ENCODE data around the gene TEX19.
"Not testable (repeated sequence)": the region's sequence is repeated elsewhere in the genome, so short reads cannot be mapped to it uniquely, and the experiment has no call there.

Gene TEX19

DNA sequence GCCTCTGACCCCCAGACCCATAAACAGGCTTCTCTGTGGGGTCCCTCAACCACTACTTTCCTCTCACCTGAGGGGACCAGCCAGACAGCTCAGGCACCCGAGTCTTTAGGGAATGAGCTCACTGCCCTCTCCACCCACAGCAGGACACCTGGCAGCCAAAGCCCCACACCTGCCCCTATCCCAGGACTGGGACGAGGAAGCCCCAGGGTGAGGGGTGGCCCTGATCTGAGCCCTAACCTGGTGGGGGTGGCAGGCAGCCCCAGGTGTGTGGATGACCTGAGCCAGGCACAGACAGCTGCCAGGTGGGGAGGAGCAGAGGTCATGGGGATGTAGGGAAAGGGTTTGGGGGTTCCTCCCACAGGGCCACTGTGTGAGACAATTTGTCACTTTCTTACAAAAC lies 1.7 kb upstream of the TEX19 start:
- peak overlapping the region; percentile 58 for H2AK5ac ChIP-seq (ENCODE audit: low read length, severe bottlenecking)
- 93% methylated on average over 1 of the region's 2 CpGs for WGBS
- DNase-seq = no peak
- no peaks in the 10 kb centered on the region for H3K79me1 ChIP-seq (replicated peaks; ENCODE audit: low read length, poor library complexity, severe bottlenecking)
- H3K4me2 ChIP-seq (ENCODE audit: low read length, poor library complexity, severe bottlenecking) = no peak overlapping the region
- H2BK5ac ChIP-seq (ENCODE audit: low read depth, low read length, poor library complexity, severe bottlenecking) = no peak overlapping the region
- H3K9ac ChIP-seq (ENCODE audit: low read length) = no peak overlapping the region
- no peak overlapping the region for H3K27ac ChIP-seq (ENCODE audit: low read length, poor library complexity, severe bottlenecking)
- H3K9me3 ChIP-seq (ENCODE audit: control insufficient read depth, low read length) = no peaks in the 10 kb centered on the region
- no peaks in the 10 kb centered on the region for H3K36me3 ChIP-seq (ENCODE audit: control insufficient read depth in 1 of 2, insufficient read depth in 2 of 2, low read depth in 1 of 2, low read length in 2 of 2)
- no peak overlapping the region for H4K8ac ChIP-seq (ENCODE audit: low read length)
- H4K91ac ChIP-seq (ENCODE audit: low read length) = no peak overlapping the region
- no peak overlapping the region for H2BK120ac ChIP-seq (ENCODE audit: low read depth, low read length)
- no peak overlapping the region for H3K4ac ChIP-seq (ENCODE audit: low read depth in 1 of 2, low read length in 2 of 2)
- no peak overlapping the region for H3K14ac ChIP-seq (ENCODE audit: low read length in 2 of 2)
- H3K4me3 ChIP-seq (ENCODE audit: insufficient read depth in 1 of 2, low read depth in 1 of 2, low read length in 2 of 2) = no peak overlapping the region
- peaks cover 11 to 53% of the 10 kb centered on the region in 2 experiments for H3K27me3 ChIP-seq (ENCODE audit: control insufficient read depth in 1 of 2, insufficient read depth in 1 of 2, low read length in 2 of 2)
- H2BK12ac ChIP-seq (ENCODE audit: low read length in 2 of 2) = no peak overlapping the region
- no peak overlapping the region for H3K18ac ChIP-seq (ENCODE audit: low read depth in 1 of 2, low read length in 2 of 2)
- no peak overlapping the region for H2BK15ac ChIP-seq (ENCODE audit: low read depth, poor library complexity, severe bottlenecking)
- peaks cover 27% of the 10 kb centered on the region for H3K4me1 ChIP-seq (ENCODE audit: control insufficient read depth, insufficient read depth, low read depth, low read length)
- no peak overlapping the region for H2AFZ ChIP-seq (ENCODE audit: low read depth, low read length)
- no peak overlapping the region for H3K23ac ChIP-seq (ENCODE audit: low read length in 2 of 2)

DNA sequence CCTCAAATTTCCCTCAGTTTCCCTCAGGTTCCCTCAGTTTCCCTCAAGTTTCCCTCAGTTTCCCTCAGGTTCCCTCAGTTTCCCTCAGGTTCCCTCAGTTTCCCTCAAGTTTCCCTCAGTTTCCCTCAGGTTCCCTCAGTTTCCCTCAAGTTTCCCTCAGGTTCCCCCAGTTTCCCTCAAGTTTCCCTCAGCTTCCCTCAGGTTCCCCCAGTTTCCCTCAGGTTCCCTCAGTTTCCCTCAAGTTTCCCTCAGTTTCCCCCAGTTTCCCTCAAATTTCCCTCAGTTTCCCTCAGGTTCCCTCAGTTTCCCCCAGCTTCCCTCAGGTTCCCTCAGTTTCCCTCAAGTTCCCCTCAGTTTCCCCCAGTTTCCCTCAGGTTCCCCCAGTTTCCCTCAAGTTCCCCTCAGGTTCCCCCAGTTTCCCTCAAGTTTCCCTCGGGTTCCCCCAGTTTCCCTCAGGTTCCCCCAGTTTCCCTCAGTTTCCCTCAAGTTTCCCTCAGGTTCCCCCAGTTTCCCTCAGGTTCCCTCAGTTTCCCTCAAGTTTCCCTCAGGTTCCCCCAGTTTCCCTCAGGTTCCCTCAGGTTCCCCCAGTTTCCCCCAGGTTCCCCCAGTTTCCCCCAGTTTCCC lies 516 bp downstream of the TEX19 start:
- H3K23ac ChIP-seq (ENCODE audit: low read length in 2 of 2); H3K27ac ChIP-seq (ENCODE audit: low read length, poor library complexity, severe bottlenecking); H3K4me3 ChIP-seq (ENCODE audit: insufficient read depth in 1 of 2, low read depth in 1 of 2, low read length in 2 of 2); H3K4me2 ChIP-seq (ENCODE audit: low read length, poor library complexity, severe bottlenecking); H3K9ac ChIP-seq (ENCODE audit: low read length); H2BK120ac ChIP-seq (ENCODE audit: low read depth, low read length); H3K4ac ChIP-seq (ENCODE audit: low read depth in 1 of 2, low read length in 2 of 2); H3K18ac ChIP-seq (ENCODE audit: low read depth in 1 of 2, low read length in 2 of 2); H3K79me1 ChIP-seq (replicated peaks; ENCODE audit: low read length, poor library complexity, severe bottlenecking); H4K91ac ChIP-seq (ENCODE audit: low read length); H2BK5ac ChIP-seq (ENCODE audit: low read depth, low read length, poor library complexity, severe bottlenecking); H2AK5ac ChIP-seq (ENCODE audit: low read length, severe bottlenecking); H3K14ac ChIP-seq (ENCODE audit: low read length in 2 of 2); H2BK12ac ChIP-seq (ENCODE audit: low read length in 2 of 2); H4K8ac ChIP-seq (ENCODE audit: low read length); H2BK15ac ChIP-seq (ENCODE audit: low read depth, poor library complexity, severe bottlenecking); H2AFZ ChIP-seq (ENCODE audit: low read depth, low read length); H3K9me3 ChIP-seq (ENCODE audit: control insufficient read depth, low read length); H3K36me3 ChIP-seq (ENCODE audit: control insufficient read depth in 1 of 2, insufficient read depth in 2 of 2, low read depth in 1 of 2, low read length in 2 of 2): not testable (repeated sequence)
- WGBS = 68% methylated on average over 1 of the region's 1 CpG
- peak; percentile 21 for DNase-seq
- peaks cover 27% of the 10 kb centered on the region for H3K4me1 ChIP-seq (ENCODE audit: control insufficient read depth, insufficient read depth, low read depth, low read length)
- peaks cover 11 to 44% of the 10 kb centered on the region in 2 experiments for H3K27me3 ChIP-seq (ENCODE audit: control insufficient read depth in 1 of 2, insufficient read depth in 1 of 2, low read length in 2 of 2)

DNA sequence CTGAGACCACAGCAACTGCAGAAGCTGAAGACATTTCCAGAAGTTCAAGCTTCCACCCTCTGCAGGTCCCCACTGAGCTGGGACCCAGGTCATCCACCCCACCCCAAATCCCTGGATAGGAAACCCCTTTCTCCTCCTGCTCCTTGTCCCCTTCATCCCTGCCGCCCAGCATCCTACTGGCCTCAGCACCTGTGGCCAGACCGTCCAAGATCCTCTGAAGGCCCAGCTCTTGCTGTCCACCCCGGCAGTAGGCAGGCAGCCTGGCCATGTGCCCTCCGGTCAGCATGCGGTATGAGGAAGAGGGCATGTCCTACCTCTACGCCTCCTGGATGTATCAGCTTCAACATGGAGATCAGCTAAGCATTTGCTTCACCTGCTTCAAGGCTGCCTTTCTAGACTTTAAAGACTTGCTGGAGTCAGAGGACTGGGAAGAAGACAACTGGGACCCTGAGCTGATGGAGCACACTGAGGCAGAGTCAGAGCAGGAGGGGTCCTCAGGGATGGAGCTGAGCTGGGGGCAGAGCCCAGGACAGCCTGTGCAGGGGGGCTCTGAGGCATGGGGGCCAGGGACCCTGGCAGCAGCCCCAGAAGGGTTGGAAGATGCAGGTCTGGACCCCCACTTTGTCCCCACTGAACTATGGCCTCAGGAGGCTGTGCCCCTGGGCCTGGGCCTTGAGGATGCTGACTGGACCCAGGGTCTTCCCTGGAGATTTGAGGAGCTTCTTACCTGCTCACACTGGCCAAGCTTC lies 3.0 kb downstream of the TEX19 start:
- H3K27ac ChIP-seq (ENCODE audit: low read length, poor library complexity, severe bottlenecking) = no peak overlapping the region
- H2BK15ac ChIP-seq (ENCODE audit: low read depth, poor library complexity, severe bottlenecking) = no peak overlapping the region
- no peak overlapping the region for H2BK120ac ChIP-seq (ENCODE audit: low read depth, low read length)
- H2AK5ac ChIP-seq (ENCODE audit: low read length, severe bottlenecking) = no peak overlapping the region
- no peak for DNase-seq
- no peak overlapping the region for H3K14ac ChIP-seq (ENCODE audit: low read length in 2 of 2)
- H3K18ac ChIP-seq (ENCODE audit: low read depth in 1 of 2, low read length in 2 of 2) = no peak overlapping the region
- H3K9me3 ChIP-seq (ENCODE audit: control insufficient read depth, low read length) = no peaks in the 10 kb centered on the region
- H3K27me3 ChIP-seq (ENCODE audit: control insufficient read depth in 1 of 2, insufficient read depth in 1 of 2, low read length in 2 of 2) = peaks cover 22 to 36% of the 10 kb centered on the region in 2 experiments
- H3K36me3 ChIP-seq (ENCODE audit: control insufficient read depth in 1 of 2, insufficient read depth in 2 of 2, low read depth in 1 of 2, low read length in 2 of 2) = no peaks in the 10 kb centered on the region
- H3K4me2 ChIP-seq (ENCODE audit: low read length, poor library complexity, severe bottlenecking) = no peak overlapping the region
- H3K4me1 ChIP-seq (ENCODE audit: control insufficient read depth, insufficient read depth, low read depth, low read length) = peaks cover 11% of the 10 kb centered on the region
- no peak overlapping the region for H2BK5ac ChIP-seq (ENCODE audit: low read depth, low read length, poor library complexity, severe bottlenecking)
- no peak overlapping the region for H2AFZ ChIP-seq (ENCODE audit: low read depth, low read length)
- H3K4ac ChIP-seq (ENCODE audit: low read depth in 1 of 2, low read length in 2 of 2) = no peak overlapping the region
- no peak overlapping the region for H3K9ac ChIP-seq (ENCODE audit: low read length)
- H2BK12ac ChIP-seq (ENCODE audit: low read length in 2 of 2) = no peak overlapping the region
- 88% methylated on average over 6 of the region's 6 CpGs for WGBS
- H3K23ac ChIP-seq (ENCODE audit: low read length in 2 of 2) = no peak overlapping the region
- H3K79me1 ChIP-seq (replicated peaks; ENCODE audit: low read length, poor library complexity, severe bottlenecking) = no peaks in the 10 kb centered on the region
- no peak overlapping the region for H4K91ac ChIP-seq (ENCODE audit: low read length)
- no peak overlapping the region for H3K4me3 ChIP-seq (ENCODE audit: insufficient read depth in 1 of 2, low read depth in 1 of 2, low read length in 2 of 2)
- H4K8ac ChIP-seq (ENCODE audit: low read length) = no peak overlapping the region

DNA sequence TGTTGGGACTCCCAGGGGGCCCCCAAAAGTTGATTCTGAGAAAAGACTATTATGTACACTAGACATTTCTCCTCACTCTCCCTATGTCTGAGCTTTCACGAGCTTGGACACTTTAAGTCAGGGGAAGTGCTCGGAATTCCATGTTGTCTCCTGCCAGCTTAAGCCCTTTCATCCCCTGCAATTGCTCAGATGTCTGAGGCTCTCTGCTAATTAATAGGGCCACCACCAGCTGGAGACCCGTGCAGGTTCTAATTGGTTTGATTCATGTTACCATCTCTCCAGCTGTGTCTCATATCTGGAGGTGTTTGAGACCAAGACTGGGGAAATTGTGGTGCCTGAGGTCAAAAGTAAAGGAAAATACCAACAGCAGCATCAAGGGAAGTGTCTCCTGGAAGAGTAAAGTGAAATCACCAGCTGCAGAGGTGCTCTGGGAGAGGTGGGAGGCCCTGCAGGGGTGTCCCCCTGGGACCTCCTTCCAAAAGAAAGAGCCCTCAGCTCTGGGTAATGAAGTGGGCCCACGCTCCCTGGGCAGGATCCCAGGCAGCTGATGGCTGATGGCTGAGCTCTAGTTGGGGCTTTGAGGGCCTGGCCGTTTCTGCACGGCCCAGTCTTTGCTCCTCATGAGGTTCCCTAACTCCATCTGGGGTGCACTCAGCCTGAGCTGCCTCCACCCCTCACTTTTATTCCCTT lies 6.7 kb downstream of the TEX19 start:
- H3K4me3 ChIP-seq (ENCODE audit: insufficient read depth in 1 of 2, low read depth in 1 of 2, low read length in 2 of 2) = no peak overlapping the region
- no peaks in the 10 kb centered on the region for H3K9me3 ChIP-seq (ENCODE audit: control insufficient read depth, low read length)
- H3K9ac ChIP-seq (ENCODE audit: low read length) = no peak overlapping the region
- DNase-seq = no peak
- no peak overlapping the region for H3K4me2 ChIP-seq (ENCODE audit: low read length, poor library complexity, severe bottlenecking)
- no peaks in the 10 kb centered on the region for H3K36me3 ChIP-seq (ENCODE audit: control insufficient read depth in 1 of 2, insufficient read depth in 2 of 2, low read depth in 1 of 2, low read length in 2 of 2)
- peaks cover 29 to 30% of the 10 kb centered on the region in 2 experiments for H3K27me3 ChIP-seq (ENCODE audit: control insufficient read depth in 1 of 2, insufficient read depth in 1 of 2, low read length in 2 of 2)
- peaks cover 4% of the 10 kb centered on the region for H3K4me1 ChIP-seq (ENCODE audit: control insufficient read depth, insufficient read depth, low read depth, low read length)
- H3K18ac ChIP-seq (ENCODE audit: low read depth in 1 of 2, low read length in 2 of 2) = no peak overlapping the region
- no peak overlapping the region for H2BK120ac ChIP-seq (ENCODE audit: low read depth, low read length)
- no peak overlapping the region for H3K23ac ChIP-seq (ENCODE audit: low read length in 2 of 2)
- WGBS = 73% methylated on average over 4 of the region's 6 CpGs
- no peak overlapping the region for H2AK5ac ChIP-seq (ENCODE audit: low read length, severe bottlenecking)
- no peak overlapping the region for H3K4ac ChIP-seq (ENCODE audit: low read depth in 1 of 2, low read length in 2 of 2)
- H4K8ac ChIP-seq (ENCODE audit: low read length) = no peak overlapping the region
- H3K14ac ChIP-seq (ENCODE audit: low read length in 2 of 2) = no peak overlapping the region
- H3K79me1 ChIP-seq (replicated peaks; ENCODE audit: low read length, poor library complexity, severe bottlenecking) = no peaks in the 10 kb centered on the region
- H4K91ac ChIP-seq (ENCODE audit: low read length) = no peak overlapping the region
- no peak overlapping the region for H2AFZ ChIP-seq (ENCODE audit: low read depth, low read length)
- no peak overlapping the region for H2BK15ac ChIP-seq (ENCODE audit: low read depth, poor library complexity, severe bottlenecking)
- H2BK5ac ChIP-seq (ENCODE audit: low read depth, low read length, poor library complexity, severe bottlenecking) = no peak overlapping the region
- no peak overlapping the region for H2BK12ac ChIP-seq (ENCODE audit: low read length in 2 of 2)
- no peak overlapping the region for H3K27ac ChIP-seq (ENCODE audit: low read length, poor library complexity, severe bottlenecking)
